ENCODE results near the gene HOXC9. TPM values are rescaled to one million over a fixed set of nuclear protein-coding genes. Genes with fewer than 3 reads are reported as not detected.

HOXC9 gene
- total and polyA plus RNA-seq, 12 donors = not detected

DNA sequence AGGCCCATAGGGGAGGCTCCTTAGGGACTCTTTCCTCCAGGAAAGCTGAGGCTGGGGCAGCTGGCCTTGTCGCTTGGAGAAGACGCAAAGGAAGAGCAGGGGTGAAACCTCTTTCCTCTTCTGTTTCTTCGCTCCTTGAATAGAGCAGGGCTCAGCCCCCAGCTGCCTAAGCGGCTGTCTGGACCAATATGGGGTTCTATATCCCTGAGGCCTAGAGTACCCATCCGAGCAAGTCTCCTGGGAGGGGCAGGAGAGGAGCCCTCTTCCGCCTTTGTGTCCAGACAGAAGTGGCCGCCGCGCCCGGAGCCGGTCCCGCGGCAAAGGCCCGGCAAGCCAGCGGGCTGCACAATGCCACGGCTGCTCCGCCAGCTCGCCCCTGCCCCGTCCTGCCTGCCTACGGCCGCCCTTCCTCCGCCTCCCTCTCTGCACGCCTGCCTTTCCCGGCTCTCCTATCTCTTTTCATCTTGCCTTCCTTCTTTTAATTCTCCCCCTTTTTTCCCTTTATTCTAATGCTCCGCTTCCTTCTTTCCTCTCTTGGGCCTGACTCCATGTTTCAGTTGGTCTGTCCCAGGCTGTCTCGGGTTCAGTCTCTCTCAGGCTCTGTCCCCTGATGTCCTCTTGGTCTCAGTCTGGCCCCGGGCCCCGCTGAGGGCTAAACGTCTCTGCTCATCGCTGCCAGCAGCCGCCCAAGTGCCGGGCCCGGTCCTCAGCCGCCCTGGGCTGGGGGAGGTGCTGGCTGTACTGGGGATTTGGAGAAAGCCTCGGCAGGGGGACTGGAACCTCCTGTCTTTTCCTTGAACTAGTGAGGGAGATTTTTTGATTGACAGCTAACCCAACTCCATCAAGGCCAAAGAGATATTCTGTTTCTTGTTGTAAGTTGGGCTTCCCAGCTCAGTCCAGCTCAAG, 2.5 kb upstream of the HOXC9 start:
- H3K36me3 ChIP-seq = peaks cover 0 to 5% (median 0%) of the 10 kb centered on the region in 9 donors
- H3K4me1 ChIP-seq = peaks cover 3 to 47% (median 38%) of the 10 kb centered on the region in 9 donors
- DNase-seq (no peak), ATAC-seq (no peak)
- TF ChIP-seq CTCF (IDR thresholded peaks at IDR 0.05) = no peak
- H3K27me3 ChIP-seq = peaks cover 63 to 100% (median 100%) of the 10 kb centered on the region in 7 donors
- no peak overlapping the region for H3K4me3 ChIP-seq
- 10 to 16% methylated on average over 31 to 35 of the region's 35 CpGs for WGBS, 2 donors
- no peaks in the 10 kb centered on the region for H3K9me3 ChIP-seq
- H3K27ac ChIP-seq = no peak overlapping the region
- intact Hi-C loops (cut with DNase I) = loop anchor here in 1 of 10 donors (5.0 kb wide), 1 partner anchor 35 kb away; the partner anchor contains the start of gene HOXC5

DNA sequence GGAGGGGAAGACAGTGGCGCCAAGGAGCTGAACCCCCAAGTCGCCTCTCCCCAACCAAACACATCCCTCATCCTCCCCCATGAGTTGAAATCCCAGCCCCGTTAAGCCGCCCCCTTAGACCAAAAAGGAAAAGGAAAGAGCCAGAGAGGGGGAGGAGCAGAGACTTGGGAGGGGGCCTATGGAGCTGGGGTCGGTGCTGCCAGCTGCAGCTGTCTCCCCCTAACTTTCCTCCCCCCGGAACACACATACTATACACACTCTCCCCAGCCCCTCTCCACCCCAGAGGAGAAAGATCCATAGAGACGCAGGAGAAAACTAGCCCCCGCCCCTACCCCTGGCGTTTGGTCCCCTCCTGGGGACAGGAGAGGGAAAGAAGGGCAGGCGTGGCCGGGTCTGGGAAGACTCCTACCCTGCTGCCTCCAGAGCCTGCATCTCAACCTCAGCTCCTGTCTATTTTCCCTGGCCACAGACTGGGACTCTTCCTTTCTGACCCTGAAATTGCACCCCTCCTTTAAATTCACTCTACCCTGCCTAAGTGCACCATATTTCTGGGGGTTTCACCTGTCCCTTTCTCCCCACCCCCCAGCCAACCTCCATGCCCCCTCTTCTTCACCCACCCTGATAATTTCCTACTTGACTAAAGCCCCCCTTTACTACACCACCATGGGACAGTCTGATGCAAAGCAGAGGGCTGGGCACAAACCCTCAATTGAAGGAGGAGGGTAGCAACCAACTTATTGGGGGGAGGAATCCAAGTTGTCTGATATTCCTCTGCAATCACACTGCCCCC, 1.7 kb upstream of the HOXC9 start:
- intact Hi-C loops (cut with DNase I) = loop anchor here in 1 of 10 donors (5.0 kb wide), 1 partner anchor 34 kb away; the partner anchor contains the start of gene HOXC5
- no peaks in the 10 kb centered on the region for H3K9me3 ChIP-seq
- no peak overlapping the region for H3K4me3 ChIP-seq
- ATAC-seq (no peak), DNase-seq (no peak)
- WGBS, 2 donors = 8 to 11% methylated on average over 11 of the region's 11 CpGs
- peaks cover 3 to 47% (median 38%) of the 10 kb centered on the region in 9 donors for H3K4me1 ChIP-seq
- H3K36me3 ChIP-seq = peaks cover 0 to 5% (median 0%) of the 10 kb centered on the region in 9 donors
- H3K27ac ChIP-seq = no peak overlapping the region
- H3K27me3 ChIP-seq = peaks cover 62 to 100% (median 100%) of the 10 kb centered on the region in 7 donors
- TF ChIP-seq CTCF (IDR thresholded peaks at IDR 0.05) = no peak

DNA sequence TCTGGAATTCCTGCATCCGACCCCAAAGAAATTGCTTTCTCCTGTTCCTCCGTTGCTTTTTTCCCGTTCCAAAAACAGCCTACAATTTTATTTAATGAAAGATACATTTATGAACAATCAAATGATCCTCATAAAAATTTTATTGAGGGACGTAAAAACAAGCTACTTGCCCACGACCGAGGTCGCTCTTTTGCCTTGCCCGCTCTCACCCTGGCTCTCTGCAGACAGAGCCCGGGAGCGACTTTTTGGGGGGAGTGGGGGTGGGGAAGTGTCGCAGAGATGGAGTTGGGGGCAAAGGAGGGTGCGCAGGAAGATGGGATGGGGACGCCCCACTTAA, 1.1 kb upstream of the HOXC9 start:
- Histone ChIP-seq H3K36me3 (peaks cover 0 to 5% (median 0%) of the 10 kb centered on the region in 9 donors), H3K4me1 (peaks cover 3 to 47% (median 38%) of the 10 kb centered on the region in 9 donors), H3K27ac (no peak overlapping the region), H3K27me3 (peaks cover 62 to 100% (median 100%) of the 10 kb centered on the region in 7 donors), H3K9me3 (no peaks in the 10 kb centered on the region), H3K4me3 (no peak overlapping the region)
- ATAC-seq (no peak), DNase-seq (no peak)
- 11 to 12% methylated on average over 13 of the region's 13 CpGs for WGBS, 2 donors
- intact Hi-C loops (cut with DNase I) = loop anchor here in 1 of 10 donors (5.0 kb wide), 1 partner anchor 33 kb away; the partner anchor contains the start of gene HOXC5
- TF ChIP-seq CTCF (IDR thresholded peaks at IDR 0.05) = no peak

GRCh38 chr12:53999559-54000115, 324 bp upstream of the HOXC9 start:
- intact Hi-C loops (cut with DNase I) = loop anchor here in 2 of 10 donors (5.0 to 10.0 kb wide), 2 partner anchors 33 to 375 kb away; partner anchors contain the start of gene HOXC5 (in 1 of the 2)
- H3K36me3 ChIP-seq = peaks cover 0 to 5% (median 0%) of the 10 kb centered on the region in 9 donors
- peaks cover 3 to 39% (median 31%) of the 10 kb centered on the region in 9 donors for H3K4me1 ChIP-seq
- 3% methylated on average over 35 of the region's 35 CpGs for whole genome bisulfite sequencing, 2 donors
- no peaks in the 10 kb centered on the region for H3K9me3 ChIP-seq
- no peak overlapping the region for H3K27ac ChIP-seq
- DNase-seq (no peak), ATAC-seq (no peak)
- TF ChIP-seq CTCF (IDR thresholded peaks at IDR 0.05) = no peak
- H3K27me3 ChIP-seq = peaks cover 58 to 100% (median 100%) of the 10 kb centered on the region in 7 donors
- H3K4me3 ChIP-seq = peak overlapping the region in 8 of 10 donors; percentile 12 to 44 (median 29)

Data from heart right ventricle (tissue), 16 donors.